H1 (cell line): ENCODE data around the gene IL6R. TPM values are rescaled to one million over a fixed set of nuclear protein-coding genes. Genes with fewer than 3 reads are reported as not detected.
"Not testable (repeated sequence)": the region's sequence is repeated elsewhere in the genome, so short reads cannot be mapped to it uniquely, and the experiment has no call there.

Experiments
- CTCF ChIA-PET: fragments of 300-600 bp; sonication (Branson Sonifier 250); formaldehyde crosslinking; loops from one replicate; lab custom pipeline; 2021; ENCODE audit not compliant: partially characterized antibody; lab: Charles Lee
- POLR2A ChIA-PET: fragments of 300-600 bp; sonication (Branson Sonifier 250); formaldehyde crosslinking; loops from one replicate; lab custom pipeline; 2021; ENCODE audit warnings: inconsistent platforms; ENCODE audit not compliant: partially characterized antibody; lab: Charles Lee
- DNase-seq, 2 experiments: peaks; one replicate each; pipeline versions ENCODE4 v3.0.0 to v3.0.0-alpha.2; 2010 to 2022; ENCODE audit warnings: low spot score in 2 of 2, low read depth in 1 of 2, mixed read lengths in 1 of 2
- FAIRE-seq: peaks from 2 replicates; lab custom pipeline; 2011; peaks lifted over from hg19 to GRCh38; lab: Jason Lieb, UNC
- H2AFZ ChIP-seq: 2 replicates; pipeline ENCODE4 v1.8.1; 2012; ENCODE audit warnings: low read length, inconsistent platforms
- H2AK5ac ChIP-seq: 2 replicates; pipeline ENCODE4 v1.6.1; 2013; ENCODE audit warnings: low read depth, low read length
- H2BK120ac ChIP-seq: replicated peaks from 2 replicates; pipeline ENCODE3; 2013; ENCODE audit warnings: low read depth, low read length, inconsistent platforms
- H2BK12ac ChIP-seq: 2 replicates; pipeline ENCODE4 v1.6.1; 2013; ENCODE audit warnings: low read depth, low read length
- H2BK15ac ChIP-seq: 2 replicates; pipeline ENCODE4 v1.6.1; 2013; ENCODE audit warnings: low read length
- H2BK20ac ChIP-seq: 2 replicates; pipeline ENCODE4 v1.6.1; 2013; ENCODE audit warnings: low read length
- H2BK5ac ChIP-seq: 2 replicates; pipeline ENCODE4 v1.6.1; 2013; ENCODE audit warnings: low read depth, low read length
- H3K14ac ChIP-seq: 2 replicates; pipeline ENCODE4 v1.6.1; 2013; ENCODE audit warnings: inconsistent platforms; ENCODE audit not compliant: insufficient read length
- H3K18ac ChIP-seq: 2 replicates; pipeline ENCODE4 v1.6.1; 2013; ENCODE audit warnings: low read length; ENCODE audit errors: extremely low read depth
- H3K23ac ChIP-seq: 2 replicates; pipeline ENCODE4 v1.6.1; 2013; ENCODE audit warnings: inconsistent platforms; ENCODE audit not compliant: insufficient read length
- H3K23me2 ChIP-seq: 2 replicates; pipeline ENCODE4 v1.6.1; 2013; ENCODE audit warnings: low read depth, low read length
- H3K27ac ChIP-seq: 2 replicates; pipeline ENCODE4 v1.6.1; 2011; ENCODE audit warnings: low read depth, low read length, inconsistent platforms
- H3K27me3 ChIP-seq, 4 experiments: replicated peaks in 1 of 4; 1 replicate in 1 of 4; 2 replicates in 3 of 4; pipeline versions ENCODE4 v1.6.1 to v1.8.1; 2011 to 2013; ENCODE audit warnings: low read length in 3 of 4, mild to moderate bottlenecking in 3 of 4, inconsistent platforms in 2 of 4, mixed read lengths in 2 of 4, moderate library complexity in 1 of 4; ENCODE audit not compliant: control insufficient read depth in 3 of 4, insufficient read depth in 3 of 4; ENCODE audit errors: extremely low read depth in 1 of 4
- H3K36me3 ChIP-seq, 4 experiments: 2 replicates each; pipeline versions ENCODE4 v1.6.1 to v1.8.1; 2011 to 2013; ENCODE audit warnings: mild to moderate bottlenecking in 4 of 4, low read length in 3 of 4, moderate library complexity in 2 of 4, control low read depth in 1 of 4, inconsistent platforms in 1 of 4; ENCODE audit not compliant: insufficient read depth in 4 of 4, control insufficient read depth in 2 of 4
- H3K4ac ChIP-seq: replicated peaks from 2 replicates; pipeline ENCODE3; 2013; ENCODE audit warnings: low read length, low read depth, mixed read lengths, inconsistent platforms; ENCODE audit not compliant: insufficient read length
- H3K4me1 ChIP-seq, 4 experiments: replicated peaks in 1 of 4; 1 replicate in 1 of 4; 2 replicates in 3 of 4; pipeline versions ENCODE4 v1.6.1 to v1.8.1; 2011 to 2013; ENCODE audit warnings: low read length in 3 of 4, inconsistent platforms in 2 of 4, mixed read lengths in 1 of 4; ENCODE audit not compliant: insufficient read depth in 4 of 4, control insufficient read depth in 3 of 4
- H3K4me2 ChIP-seq, 2 experiments: 2 replicates each; pipeline versions ENCODE4 v1.6.1 to v1.8.1; 2011 to 2013; ENCODE audit warnings: low read depth in 2 of 2, low read length in 2 of 2, control low read depth in 1 of 2, inconsistent platforms in 1 of 2, mild to moderate bottlenecking in 1 of 2; ENCODE audit not compliant: insufficient read depth in 1 of 2
- H3K4me3 ChIP-seq, 4 experiments: fragments of 200-600, 300-600 bp in 1 of 4; sonication (generic), shearing (Covaris generic), sonication (Bioruptor Twin) in 1 of 4; 2 replicates each; pipeline versions ENCODE4 v1.5.1 to v1.8.1; 2011 to 2016; ENCODE audit warnings: low read length in 4 of 4, low read depth in 3 of 4, control low read depth in 2 of 4, inconsistent platforms in 2 of 4, mild to moderate bottlenecking in 2 of 4, mixed read lengths in 1 of 4, moderate library complexity in 1 of 4; ENCODE audit not compliant: insufficient read depth in 2 of 4; ENCODE audit errors: extremely low read depth in 1 of 4
- H3K56ac ChIP-seq: replicated peaks from 2 replicates; pipeline ENCODE3; 2013; ENCODE audit warnings: low read depth, mild to moderate bottlenecking, mixed read lengths, low read length, inconsistent platforms; ENCODE audit not compliant: insufficient read length
- H3K79me1 ChIP-seq: 2 replicates; pipeline ENCODE4 v1.6.1; 2013; ENCODE audit warnings: low read depth, low read length, control low read depth
- H3K79me2 ChIP-seq, 2 experiments: 2 replicates each; pipeline versions ENCODE4 v1.6.1 to v1.8.1; 2012 to 2013; ENCODE audit warnings: low read length in 2 of 2, mild to moderate bottlenecking in 2 of 2, inconsistent platforms in 1 of 2; ENCODE audit not compliant: insufficient read depth in 2 of 2, control insufficient read depth in 1 of 2
- H3K9ac ChIP-seq, 4 experiments: replicated peaks in 1 of 4; 1 replicate in 1 of 4; 2 replicates in 3 of 4; pipeline versions ENCODE4 v1.6.1 to v1.8.1; 2011 to 2013; ENCODE audit warnings: low read depth in 3 of 4, low read length in 3 of 4, control low read depth in 2 of 4, mild to moderate bottlenecking in 2 of 4, moderate library complexity in 2 of 4, inconsistent platforms in 1 of 4; ENCODE audit errors: extremely low read depth in 1 of 4
- H3K9me3 ChIP-seq, 2 experiments: 2 replicates each; pipeline versions ENCODE4 v1.6.1 to v1.8.1; 2012 to 2013; ENCODE audit warnings: mild to moderate bottlenecking in 2 of 2, moderate library complexity in 2 of 2, control low read depth in 1 of 2, inconsistent platforms in 1 of 2, low read depth in 1 of 2, low read length in 1 of 2, mixed read lengths in 1 of 2; ENCODE audit not compliant: insufficient read depth in 2 of 2
- H4K20me1 ChIP-seq, 2 experiments: replicated peaks in 1 of 2; 2 replicates each; pipeline versions ENCODE3 to v1.8.1; 2011 to 2013; ENCODE audit warnings: inconsistent platforms in 2 of 2, low read length in 2 of 2, mild to moderate bottlenecking in 1 of 2; ENCODE audit not compliant: insufficient read depth in 2 of 2, control insufficient read depth in 1 of 2
- H4K5ac ChIP-seq: 2 replicates; pipeline ENCODE4 v1.6.1; 2013; ENCODE audit warnings: low read length, low read depth, mixed read lengths, inconsistent platforms; ENCODE audit not compliant: insufficient read length
- H4K8ac ChIP-seq: 2 replicates; pipeline ENCODE4 v1.8.0; 2013; ENCODE audit warnings: mild to moderate bottlenecking, moderate library complexity, low read length, inconsistent platforms; ENCODE audit not compliant: insufficient read depth; ENCODE audit errors: extremely low read depth
- H4K91ac ChIP-seq: replicated peaks from 2 replicates; pipeline ENCODE3; 2013; ENCODE audit warnings: low read length, mixed read lengths, inconsistent platforms; ENCODE audit not compliant: insufficient read length
- WGBS, 2 experiments: shearing (Covaris generic) in 1 of 2; methylation state at CpG; one replicate each; pipeline versions ENCODE4 v1.1.6 to v1.1.7; 2013 to 2015; ENCODE audit warnings: low lambda C conversion rate in 2 of 2, mixed read lengths in 2 of 2, inconsistent platforms in 1 of 2, low coverage in 1 of 2, missing lambda C conversion rate in 1 of 2; ENCODE audit not compliant: insufficient replicate concordance in 2 of 2, insufficient coverage in 1 of 2, insufficient read length in 1 of 2; ENCODE audit errors: extremely low coverage in 1 of 2, missing lambda C conversion rate in 1 of 2; 5-methylcytosine and 5-hydroxymethylcytosine counted together
- polyA plus RNA-seq, 7 experiments: library from polyadenylated mRNA; depleted of rRNA in 3 of 7; stranded (reverse) in 5 of 7; unstranded in 2 of 7; fragments of >200 nt in 5 of 7; fragments of 200-250 nt in 2 of 7; gene quantifications; 1 replicate in 5 of 7; 2 replicates in 1 of 7; 4 replicates in 1 of 7; pipeline versions ENCODE4 v1.2.1 to v1.2.3, GENCODE V29; 2011 to 2013; ENCODE audit warnings: missing spikeins in 2 of 7, mixed read lengths in 2 of 7
- total RNA-seq: library from RNA; stranded (reverse); fragmentation: NEBNext Ultra II Directional; extraction: Animal tissue kit (Norgen Biotek cat#: 25700); gene quantifications from 2 replicates; pipeline ENCODE4 v1.2.1, GENCODE V29; 2021

Gene IL6R
- total and polyA plus RNA-seq, 2 of the 8 experiments (the other 6 are each of a cell fraction or from before 2014, with no cell fraction given), result 2.3 to 3.0 TPM

DNA sequence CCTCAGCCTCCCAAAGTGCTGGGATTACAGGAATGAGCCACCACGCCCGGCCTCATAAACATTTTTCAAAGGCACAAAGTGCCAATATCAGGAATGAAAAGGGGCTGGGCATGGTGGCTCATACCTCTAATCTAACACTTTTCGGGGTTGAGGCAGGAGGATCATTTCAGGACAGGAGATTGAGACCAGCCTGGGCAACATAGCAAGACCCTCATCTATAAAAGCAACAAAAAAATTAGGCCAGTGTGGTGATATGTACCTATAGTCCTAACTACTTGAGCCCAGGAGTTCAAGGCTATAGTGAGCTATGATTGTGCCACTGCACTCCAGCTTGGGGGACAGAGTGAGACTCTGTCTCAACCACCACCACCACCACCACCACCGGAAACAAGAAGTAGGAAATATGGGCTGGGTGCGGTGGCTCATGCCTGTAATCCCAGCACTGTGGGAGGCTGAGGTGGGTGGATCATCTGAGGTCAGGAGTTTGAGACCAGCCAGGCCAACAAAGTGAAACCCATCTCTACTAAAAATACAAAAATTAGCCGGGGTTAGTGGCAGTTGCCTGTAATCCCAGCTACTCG, 31.3 kb upstream of the IL6R start:
- H2BK120ac ChIP-seq, result not testable (repeated sequence)

More for the DNA sequence above, 31.3 kb upstream of the IL6R start:
- H3K27me3 ChIP-seq, H3K9ac ChIP-seq, H4K20me1 ChIP-seq, POLR2A ChIA-PET, H3K27ac ChIP-seq, H3K4ac ChIP-seq, H3K56ac ChIP-seq, DNase-seq, H2BK20ac ChIP-seq, H3K18ac ChIP-seq, H4K8ac ChIP-seq, H3K23me2 ChIP-seq, H3K79me1 ChIP-seq, H3K36me3 ChIP-seq, H3K79me2 ChIP-seq, H2BK15ac ChIP-seq, H3K4me1 ChIP-seq, H3K4me3 ChIP-seq, H4K5ac ChIP-seq, H3K23ac ChIP-seq, H2BK5ac ChIP-seq, H2BK12ac ChIP-seq, H2AFZ ChIP-seq, H4K91ac ChIP-seq, H3K4me2 ChIP-seq, H2AK5ac ChIP-seq, H3K14ac ChIP-seq, H3K9me3 ChIP-seq, FAIRE-seq: not testable (repeated sequence)
- 94% methylated on average over 7 of the region's 7 CpGs; no CpG with 5 or more reads in 1 of the 2 experiments for WGBS, 2 experiments
- CTCF ChIA-PET, result interaction anchor here (1.1 kb wide), 1 partner anchor 41 kb away, joined by 4 read pairs; no protein-coding TSS in a partner anchor
